PC-9 (cell line): ENCODE measurements around the gene VDR.

ENCODE experiments used
- EZH2 ChIP-seq: fragments of 200-600 bp; sonication (generic); IDR thresholded peaks from 2 replicates; pipeline ENCODE4 v1.8.0; 2017; ENCODE audit warnings: antibody characterized with exemption, low read depth
- TF ChIP-seq, protein P1 (sequence below): fragments of 200-600 bp; sonication (generic); conservative IDR thresholded peaks from 2 replicates; pipeline ENCODE4 v1.6.1; 2017; ENCODE audit warnings: mixed run types, antibody characterized with exemption, mild to moderate bottlenecking, moderate library complexity

DNA sequence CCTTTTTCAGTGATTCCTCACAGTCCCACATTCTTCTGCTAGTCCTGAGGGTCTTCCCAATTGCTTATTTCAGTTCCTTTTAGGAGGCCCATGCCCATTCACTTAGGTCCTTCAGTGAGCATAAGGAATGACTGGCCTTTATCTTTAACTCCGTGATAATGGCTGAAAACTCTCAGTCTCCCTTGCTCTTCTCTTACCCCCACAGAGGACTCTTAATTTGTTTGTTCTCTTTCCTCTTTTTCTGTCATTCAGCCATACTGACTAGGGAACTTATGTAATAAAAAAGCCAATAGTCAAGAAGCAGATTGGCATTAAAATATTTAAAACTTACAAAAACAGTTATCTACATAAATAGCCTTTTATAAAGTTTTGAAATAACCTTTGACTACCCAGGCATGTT is 17.1 kb upstream of the VDR start:
- TF ChIP-seq, protein P1, sequence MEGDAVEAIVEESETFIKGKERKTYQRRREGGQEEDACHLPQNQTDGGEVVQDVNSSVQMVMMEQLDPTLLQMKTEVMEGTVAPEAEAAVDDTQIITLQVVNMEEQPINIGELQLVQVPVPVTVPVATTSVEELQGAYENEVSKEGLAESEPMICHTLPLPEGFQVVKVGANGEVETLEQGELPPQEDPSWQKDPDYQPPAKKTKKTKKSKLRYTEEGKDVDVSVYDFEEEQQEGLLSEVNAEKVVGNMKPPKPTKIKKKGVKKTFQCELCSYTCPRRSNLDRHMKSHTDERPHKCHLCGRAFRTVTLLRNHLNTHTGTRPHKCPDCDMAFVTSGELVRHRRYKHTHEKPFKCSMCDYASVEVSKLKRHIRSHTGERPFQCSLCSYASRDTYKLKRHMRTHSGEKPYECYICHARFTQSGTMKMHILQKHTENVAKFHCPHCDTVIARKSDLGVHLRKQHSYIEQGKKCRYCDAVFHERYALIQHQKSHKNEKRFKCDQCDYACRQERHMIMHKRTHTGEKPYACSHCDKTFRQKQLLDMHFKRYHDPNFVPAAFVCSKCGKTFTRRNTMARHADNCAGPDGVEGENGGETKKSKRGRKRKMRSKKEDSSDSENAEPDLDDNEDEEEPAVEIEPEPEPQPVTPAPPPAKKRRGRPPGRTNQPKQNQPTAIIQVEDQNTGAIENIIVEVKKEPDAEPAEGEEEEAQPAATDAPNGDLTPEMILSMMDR: no peak
- no peak for TF ChIP-seq EZH2
